Mesendoderm (in vitro differentiated cells): ENCODE measurements around the gene TEX52.

ENCODE experiments used
- DNase-seq: peaks from one replicate; pipeline ENCODE4 v3.0.0; 2013
- H2AK5ac ChIP-seq: 2 replicates; pipeline ENCODE4 v1.6.1; 2013; ENCODE audit warnings: low read length, inconsistent platforms
- H2BK120ac ChIP-seq: 2 replicates; pipeline ENCODE4 v1.6.1; 2013; ENCODE audit warnings: low read depth, mild to moderate bottlenecking, low read length, moderate library complexity, mixed read lengths
- H2BK15ac ChIP-seq: replicated peaks from 2 replicates; pipeline ENCODE4 v1.6.1; 2013; ENCODE audit warnings: low read depth, mild to moderate bottlenecking, moderate library complexity
- H2BK5ac ChIP-seq: 2 replicates; pipeline ENCODE4 v1.6.1; 2013; ENCODE audit warnings: low read length, inconsistent platforms
- H3K18ac ChIP-seq: 2 replicates; pipeline ENCODE4 v1.6.1; 2013; ENCODE audit warnings: mild to moderate bottlenecking, low read length, mixed read lengths
- H3K23ac ChIP-seq: one replicate; pipeline ENCODE4 v1.6.1; 2013; ENCODE audit warnings: low read length
- H3K27ac ChIP-seq: 2 replicates; pipeline ENCODE4 v1.5.1; 2013; ENCODE audit warnings: low read depth, mild to moderate bottlenecking, inconsistent platforms, low read length, moderate library complexity
- H3K27me3 ChIP-seq: 2 replicates; pipeline ENCODE4 v1.6.1; 2013; ENCODE audit warnings: low read length, control low read depth, mild to moderate bottlenecking, inconsistent platforms; ENCODE audit not compliant: insufficient read depth, poor library complexity
- H3K36me3 ChIP-seq: 2 replicates; pipeline ENCODE4 v1.6.1; 2013; ENCODE audit warnings: low read length, inconsistent platforms; ENCODE audit not compliant: control insufficient read depth, insufficient read depth
- H3K4ac ChIP-seq: one replicate; pipeline ENCODE4 v1.6.1; 2013; ENCODE audit warnings: low read depth, mild to moderate bottlenecking, low read length, moderate library complexity
- H3K4me1 ChIP-seq: 2 replicates; pipeline ENCODE4 v1.6.1; 2013; ENCODE audit warnings: low read depth, low read length, inconsistent platforms; ENCODE audit not compliant: control insufficient read depth
- H3K4me2 ChIP-seq: 2 replicates; pipeline ENCODE4 v1.6.1; 2013; ENCODE audit warnings: low read length
- H3K4me3 ChIP-seq: 2 replicates; pipeline ENCODE4 v1.5.1; 2013; ENCODE audit warnings: mild to moderate bottlenecking, low read length
- H3K56ac ChIP-seq: one replicate; pipeline ENCODE4 v1.6.1; 2013; ENCODE audit warnings: low read length
- H3K79me1 ChIP-seq: 2 replicates; pipeline ENCODE4 v1.6.1; 2013; ENCODE audit warnings: low read length, inconsistent platforms
- H3K79me2 ChIP-seq: 2 replicates; pipeline ENCODE4 v1.6.1; 2013; ENCODE audit warnings: mild to moderate bottlenecking, low read length; ENCODE audit not compliant: control insufficient read depth, insufficient read depth
- H3K9ac ChIP-seq: 2 replicates; pipeline ENCODE4 v1.6.1; 2013; ENCODE audit warnings: low read length, inconsistent platforms
- H4K5ac ChIP-seq: one replicate; pipeline ENCODE4 v1.6.1; 2013; ENCODE audit warnings: low read length
- H4K8ac ChIP-seq: one replicate; pipeline ENCODE4 v1.6.1; 2013; ENCODE audit warnings: low read depth, mild to moderate bottlenecking, control low read depth, low read length, moderate library complexity
- WGBS: extraction: QIAGEN DNeasy Blood & Tissue Kit; methylation state at CpG from one replicate; pipeline ENCODE4 v1.1.7; 2013; ENCODE audit warnings: low lambda C conversion rate, missing lambda C conversion rate; ENCODE audit not compliant: insufficient coverage; ENCODE audit errors: extremely low coverage; 5-methylcytosine and 5-hydroxymethylcytosine counted together

TEX52 gene

DNA sequence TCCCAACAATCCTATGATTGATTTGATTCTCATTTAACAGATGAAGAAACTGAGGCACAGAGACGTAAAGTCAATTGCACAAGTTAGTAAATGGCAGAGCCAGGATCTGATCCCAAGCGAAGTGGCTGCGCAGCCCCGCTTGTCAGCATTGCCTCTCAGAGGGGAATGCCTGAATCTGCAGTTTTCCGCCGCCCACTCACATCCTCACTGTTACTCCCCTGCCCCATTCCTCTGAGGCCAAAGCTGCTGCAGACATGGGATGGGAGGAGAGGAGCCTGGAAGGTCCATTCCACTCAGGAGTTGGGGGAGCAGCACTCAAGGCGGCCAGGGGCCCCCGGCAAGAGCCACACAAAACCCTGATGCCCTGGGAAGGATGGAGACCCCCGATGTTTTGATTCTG lies 23.0 kb downstream of the TEX52 start:
- no peak overlapping the region for H3K27ac ChIP-seq
- H3K4me1 ChIP-seq = no peaks in the 10 kb centered on the region
- DNase-seq = no peak
- H2AK5ac ChIP-seq = no peak overlapping the region
- no peak overlapping the region for H3K18ac ChIP-seq
- H3K79me2 ChIP-seq = no peaks in the 10 kb centered on the region
- H3K27me3 ChIP-seq = no peaks in the 10 kb centered on the region
- H2BK5ac ChIP-seq = no peak overlapping the region
- no peak overlapping the region for H2BK15ac ChIP-seq
- H2BK120ac ChIP-seq = no peak overlapping the region
- H3K4me2 ChIP-seq = no peak overlapping the region
- no peak overlapping the region for H3K56ac ChIP-seq
- H3K36me3 ChIP-seq = no peaks in the 10 kb centered on the region
- no peaks in the 10 kb centered on the region for H3K79me1 ChIP-seq
- no peak overlapping the region for H4K5ac ChIP-seq
- no peak overlapping the region for H4K8ac ChIP-seq
- H3K23ac ChIP-seq = no peak overlapping the region
- no CpG with 5 or more reads among the region's 9 CpGs for WGBS
- H3K9ac ChIP-seq = no peak overlapping the region
- H3K4me3 ChIP-seq = no peak overlapping the region
- no peak overlapping the region for H3K4ac ChIP-seq

DNA sequence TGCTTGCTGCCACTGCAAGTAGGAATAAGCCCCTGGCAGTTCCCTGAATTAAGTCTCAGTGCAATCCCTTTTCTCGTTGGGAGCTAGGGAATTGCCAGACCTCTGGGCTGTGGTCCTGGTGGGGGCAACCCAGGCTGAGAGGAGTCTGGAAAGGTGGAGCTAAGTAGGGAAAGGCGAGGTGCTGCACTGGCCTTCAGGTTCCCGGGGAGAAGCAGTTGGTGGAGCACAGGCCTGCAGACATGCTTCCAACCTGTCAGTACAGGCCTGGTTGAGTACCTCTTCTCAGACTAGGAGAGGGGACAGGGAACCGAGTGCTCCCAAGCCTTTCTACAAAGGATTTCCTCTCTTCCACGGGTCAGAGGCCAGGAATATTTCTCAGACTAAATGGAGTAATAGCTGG lies 23.5 kb downstream of the TEX52 start:
- no CpG with 5 or more reads among the region's 5 CpGs for WGBS
- Histone ChIP-seq H3K79me1 (no peaks in the 10 kb centered on the region), H2BK15ac (no peak overlapping the region), H3K4me3 (no peak overlapping the region), H3K9ac (no peak overlapping the region), H3K56ac (no peak overlapping the region), H4K5ac (no peak overlapping the region), H2BK120ac (no peak overlapping the region), H3K4ac (no peak overlapping the region), H3K18ac (no peak overlapping the region), H3K79me2 (no peaks in the 10 kb centered on the region), H3K36me3 (no peaks in the 10 kb centered on the region), H3K27ac (no peak overlapping the region), H2BK5ac (no peak overlapping the region), H3K27me3 (no peaks in the 10 kb centered on the region), H3K23ac (no peak overlapping the region), H2AK5ac (no peak overlapping the region), H4K8ac (no peak overlapping the region), H3K4me2 (no peak overlapping the region), H3K4me1 (no peaks in the 10 kb centered on the region)
- DNase-seq = no peak

DNA sequence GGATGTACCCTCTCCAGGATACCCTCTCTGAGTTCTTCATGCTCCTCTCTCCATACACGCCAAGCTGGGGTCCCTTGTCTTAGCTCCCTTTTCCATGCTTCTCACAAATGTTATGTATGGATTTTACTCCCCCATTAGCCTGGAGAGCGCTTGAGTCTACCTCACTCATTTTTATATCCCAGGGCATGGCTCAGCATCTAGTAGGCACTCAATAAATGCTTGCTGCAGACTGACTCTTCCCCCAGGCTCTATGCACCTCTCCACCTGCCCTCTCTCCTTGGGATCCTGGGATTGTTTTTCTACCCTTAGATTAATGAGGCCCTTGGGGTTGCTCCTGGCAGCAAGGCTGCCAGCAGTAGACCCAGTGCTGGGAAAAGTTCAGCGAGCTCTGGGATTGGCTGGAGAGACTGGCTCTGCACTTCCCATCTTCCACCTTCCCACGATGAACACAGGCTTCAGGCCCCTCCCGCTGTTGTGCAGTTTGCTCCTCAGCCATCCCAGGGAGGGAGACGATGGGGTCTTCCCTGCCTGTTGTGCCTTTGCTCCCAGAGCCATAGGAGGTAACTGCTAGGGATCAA lies 24.2 kb downstream of the TEX52 start:
- H2BK15ac ChIP-seq = no peak overlapping the region
- no peak overlapping the region for H3K27ac ChIP-seq
- no peak overlapping the region for H3K18ac ChIP-seq
- H3K79me2 ChIP-seq = no peaks in the 10 kb centered on the region
- H2AK5ac ChIP-seq = no peak overlapping the region
- H3K56ac ChIP-seq = no peak overlapping the region
- no peak overlapping the region for H3K9ac ChIP-seq
- no peak overlapping the region for H3K4me3 ChIP-seq
- no peaks in the 10 kb centered on the region for H3K27me3 ChIP-seq
- DNase-seq = no peak
- H3K4me1 ChIP-seq = no peaks in the 10 kb centered on the region
- no peak overlapping the region for H3K4ac ChIP-seq
- H3K79me1 ChIP-seq = no peaks in the 10 kb centered on the region
- no CpG with 5 or more reads among the region's 6 CpGs for WGBS
- H3K23ac ChIP-seq = no peak overlapping the region
- no peak overlapping the region for H2BK120ac ChIP-seq
- no peak overlapping the region for H4K8ac ChIP-seq
- H2BK5ac ChIP-seq = no peak overlapping the region
- no peak overlapping the region for H3K4me2 ChIP-seq
- H3K36me3 ChIP-seq = no peaks in the 10 kb centered on the region
- H4K5ac ChIP-seq = no peak overlapping the region

- no peak overlapping the region for H2AK5ac ChIP-seq
- H3K56ac ChIP-seq = no peak overlapping the region
- H2BK5ac ChIP-seq = no peak overlapping the region
- H2BK120ac ChIP-seq = no peak overlapping the region
- H4K8ac ChIP-seq = no peak overlapping the region
- no peak overlapping the region for H4K5ac ChIP-seq
- no peak overlapping the region for H3K27ac ChIP-seq
- H3K79me2 ChIP-seq = no peaks in the 10 kb centered on the region
- H3K18ac ChIP-seq = no peak overlapping the region
- H2BK15ac ChIP-seq = no peak overlapping the region
- H3K4me2 ChIP-seq = no peak overlapping the region
- WGBS = no CpG with 5 or more reads among the region's 6 CpGs
- H3K23ac ChIP-seq = no peak overlapping the region
- no peak for DNase-seq
- no peaks in the 10 kb centered on the region for H3K27me3 ChIP-seq
- peaks cover 5% of the 10 kb centered on the region for H3K36me3 ChIP-seq
- H3K4ac ChIP-seq = no peak overlapping the region
- no peaks in the 10 kb centered on the region for H3K4me1 ChIP-seq
- H3K79me1 ChIP-seq = no peaks in the 10 kb centered on the region
- no peak overlapping the region for H3K9ac ChIP-seq
- no peak overlapping the region for H3K4me3 ChIP-seq
These were observed 27.6 kb downstream of the TEX52 start for GRCh38 chr12:2829275-2829674.

DNA sequence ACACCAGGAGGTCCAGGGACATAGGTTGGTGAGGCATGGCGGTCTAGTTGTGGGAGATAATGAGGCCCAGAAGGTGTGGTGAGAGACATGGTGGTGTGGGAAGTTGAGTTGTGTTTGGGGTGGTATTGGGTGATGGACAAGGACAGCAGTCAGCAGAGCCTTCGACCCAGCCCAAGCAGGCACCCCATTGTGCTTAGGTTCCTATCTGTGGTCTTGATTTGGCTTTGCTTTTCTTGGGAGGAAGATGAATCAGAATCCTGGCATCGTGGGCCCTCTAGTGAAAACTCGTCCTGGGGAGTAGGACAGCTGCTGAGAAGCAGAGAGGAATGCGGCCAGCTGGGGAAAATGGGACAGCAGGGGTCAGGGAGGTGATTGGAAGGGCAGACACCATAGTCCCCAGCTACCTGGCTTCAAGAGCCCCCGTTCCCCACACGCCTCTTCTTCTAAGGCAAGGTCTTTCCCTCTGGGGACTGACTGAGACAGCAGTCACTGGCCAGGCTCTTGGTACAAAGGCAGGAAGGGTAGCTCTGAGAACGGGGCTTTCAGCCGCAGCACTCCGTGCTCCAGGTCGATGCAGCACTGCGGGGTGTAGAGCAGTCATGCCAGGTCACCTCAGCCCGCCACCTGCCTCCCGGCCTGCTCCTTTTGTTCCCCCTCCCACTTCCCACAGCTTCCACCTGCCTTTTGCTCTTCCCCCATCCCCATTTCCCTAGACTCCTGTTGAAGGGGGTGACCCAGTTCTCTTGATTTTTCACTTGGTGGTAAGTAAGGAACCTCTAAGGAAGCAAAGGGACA lies 29.9 kb downstream of the TEX52 start:
- Histone ChIP-seq H3K36me3 (peaks cover 10% of the 10 kb centered on the region), H3K4me2 (no peak overlapping the region)
- no CpG with 5 or more reads among the region's 14 CpGs for WGBS

More for the DNA sequence above, 29.9 kb downstream of the TEX52 start:
- no peak for DNase-seq
- no peak overlapping the region for H3K9ac ChIP-seq
- no peaks in the 10 kb centered on the region for H3K79me2 ChIP-seq
- no peak overlapping the region for H4K5ac ChIP-seq
- no peak overlapping the region for H2BK120ac ChIP-seq
- H3K27ac ChIP-seq = no peak overlapping the region
- H3K4ac ChIP-seq = no peak overlapping the region
- H2BK5ac ChIP-seq = no peak overlapping the region
- no peak overlapping the region for H3K18ac ChIP-seq
- H3K56ac ChIP-seq = no peak overlapping the region
- H3K23ac ChIP-seq = no peak overlapping the region
- no peak overlapping the region for H2AK5ac ChIP-seq
- H3K4me3 ChIP-seq = no peak overlapping the region
- H3K4me1 ChIP-seq = no peaks in the 10 kb centered on the region
- H2BK15ac ChIP-seq = no peak overlapping the region
- H3K79me1 ChIP-seq = no peaks in the 10 kb centered on the region
- H3K27me3 ChIP-seq = no peaks in the 10 kb centered on the region
- no peak overlapping the region for H4K8ac ChIP-seq
